K562 (cell line): ENCODE results near the gene EIF2AK2. TPM values are rescaled to one million over a fixed set of nuclear protein-coding genes. Genes with fewer than 3 reads are reported as not detected.

Source experiments
- CHD2 ChIP-seq: IDR thresholded peaks from 2 replicates; pipeline ENCODE4 v1.6.1; 2011; ENCODE audit warnings: low read depth, low read length
- HMGN3 ChIP-seq: IDR thresholded peaks from 2 replicates; pipeline ENCODE4 v1.6.1; 2011; ENCODE audit warnings: borderline replicate concordance, low read depth, mild to moderate bottlenecking, mixed read lengths, low read length; ENCODE audit not compliant: insufficient read length; ENCODE audit errors: extremely low read depth
- KLF10 ChIP-seq: fragments of 250-450 bp; sonication (Bioruptor Pico); IDR thresholded peaks from 2 replicates; pipeline ENCODE4 v1.6.1; 2021; ENCODE audit warnings: matching md5 sums
- RBM25 ChIP-seq: fragments of 200-400 bp; formaldehyde crosslinking; IDR thresholded peaks from 2 replicates; pipeline ENCODE4 v1.6.1; 2018; ENCODE audit warnings: low read length, low read depth, moderate library complexity; ENCODE audit not compliant: severe bottlenecking
- TSC22D4 ChIP-seq: fragments of 450-650 bp; IDR thresholded peaks from 2 replicates; pipeline ENCODE4 v1.6.1; 2016; ENCODE audit warnings: missing genetic modification characterization, missing biosample characterization, control low read depth
- polyA plus RNA-seq, 8 experiments: library from polyadenylated mRNA; depleted of rRNA in 4 of 8; stranded (reverse) in 5 of 8; unstranded in 3 of 8; fragments of >200 nt; fragmentation: Nextera tagmentation in 2 of 8; fragmentation: Illumina TruSeq in 1 of 8; extraction: Ambion mirVana in 2 of 8; extraction: Trizol in 1 of 8; gene quantifications; 2 replicates each; pipeline versions ENCODE4 v1.2.1 to v1.2.3, GENCODE V29; 2011 to 2014; ENCODE audit warnings: inconsistent platforms in 1 of 8, missing spikeins in 1 of 8
- total RNA-seq, 7 experiments: library from RNA; depleted of rRNA in 6 of 7; stranded (reverse); fragments of >200 nt in 6 of 7; fragmentation: Illumina TruSeq in 2 of 7; extraction: Trizol in 2 of 7; gene quantifications; 2 replicates each; pipeline versions ENCODE4 v1.2.1 to v1.2.3, GENCODE V29; 2011 to 2021; ENCODE audit warnings: low replicate concordance in 1 of 7
- TF ChIP-seq, protein P1 (sequence below): fragments of 450-650 bp; conservative IDR thresholded peaks from 2 replicates; pipeline ENCODE4 v1.6.1; 2016; ENCODE audit warnings: missing genetic modification characterization, low read depth, mild to moderate bottlenecking, control low read depth, missing compliant biosample characterization
- TF ChIP-seq, protein P2 (sequence below): fragments of 450-650 bp; IDR thresholded peaks from 2 replicates; pipeline ENCODE4 v1.6.1; 2018; ENCODE audit not compliant: partially characterized antibody

Gene EIF2AK2
- total and polyA plus RNA-seq, 9 of the 15 experiments (the other 6 are each of a cell fraction or from before 2014, with no cell fraction given), result 3.8 to 19.5 (median 13.3) TPM

DNA sequence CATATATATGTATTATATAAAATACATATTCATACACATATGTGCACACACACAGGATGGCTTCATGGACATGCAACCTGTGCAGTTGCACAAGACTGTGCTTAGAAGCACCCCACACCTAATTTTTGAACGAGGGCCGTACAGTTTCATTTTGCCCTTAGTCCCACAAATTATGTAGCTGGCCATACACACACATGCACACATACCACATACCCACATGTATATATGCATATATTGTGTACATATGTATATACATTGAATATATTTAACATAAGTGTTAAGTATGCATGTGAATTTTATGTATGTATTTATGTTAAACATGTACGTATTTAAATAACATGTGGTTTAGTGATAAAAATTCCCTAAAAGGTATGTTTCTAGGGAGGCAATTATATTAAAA, 54.2 kb downstream of the EIF2AK2 start (continued):
- TF ChIP-seq, protein P1, sequence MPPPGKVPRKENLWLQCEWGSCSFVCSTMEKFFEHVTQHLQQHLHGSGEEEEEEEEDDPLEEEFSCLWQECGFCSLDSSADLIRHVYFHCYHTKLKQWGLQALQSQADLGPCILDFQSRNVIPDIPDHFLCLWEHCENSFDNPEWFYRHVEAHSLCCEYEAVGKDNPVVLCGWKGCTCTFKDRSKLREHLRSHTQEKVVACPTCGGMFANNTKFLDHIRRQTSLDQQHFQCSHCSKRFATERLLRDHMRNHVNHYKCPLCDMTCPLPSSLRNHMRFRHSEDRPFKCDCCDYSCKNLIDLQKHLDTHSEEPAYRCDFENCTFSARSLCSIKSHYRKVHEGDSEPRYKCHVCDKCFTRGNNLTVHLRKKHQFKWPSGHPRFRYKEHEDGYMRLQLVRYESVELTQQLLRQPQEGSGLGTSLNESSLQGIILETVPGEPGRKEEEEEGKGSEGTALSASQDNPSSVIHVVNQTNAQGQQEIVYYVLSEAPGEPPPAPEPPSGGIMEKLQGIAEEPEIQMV, result no peak
- no peak for TF ChIP-seq KLF10 (CRISPR knock-in tag)
- TF ChIP-seq CHD2, result no peak
- no peak for TF ChIP-seq HMGN3
- TF ChIP-seq, protein P2, sequence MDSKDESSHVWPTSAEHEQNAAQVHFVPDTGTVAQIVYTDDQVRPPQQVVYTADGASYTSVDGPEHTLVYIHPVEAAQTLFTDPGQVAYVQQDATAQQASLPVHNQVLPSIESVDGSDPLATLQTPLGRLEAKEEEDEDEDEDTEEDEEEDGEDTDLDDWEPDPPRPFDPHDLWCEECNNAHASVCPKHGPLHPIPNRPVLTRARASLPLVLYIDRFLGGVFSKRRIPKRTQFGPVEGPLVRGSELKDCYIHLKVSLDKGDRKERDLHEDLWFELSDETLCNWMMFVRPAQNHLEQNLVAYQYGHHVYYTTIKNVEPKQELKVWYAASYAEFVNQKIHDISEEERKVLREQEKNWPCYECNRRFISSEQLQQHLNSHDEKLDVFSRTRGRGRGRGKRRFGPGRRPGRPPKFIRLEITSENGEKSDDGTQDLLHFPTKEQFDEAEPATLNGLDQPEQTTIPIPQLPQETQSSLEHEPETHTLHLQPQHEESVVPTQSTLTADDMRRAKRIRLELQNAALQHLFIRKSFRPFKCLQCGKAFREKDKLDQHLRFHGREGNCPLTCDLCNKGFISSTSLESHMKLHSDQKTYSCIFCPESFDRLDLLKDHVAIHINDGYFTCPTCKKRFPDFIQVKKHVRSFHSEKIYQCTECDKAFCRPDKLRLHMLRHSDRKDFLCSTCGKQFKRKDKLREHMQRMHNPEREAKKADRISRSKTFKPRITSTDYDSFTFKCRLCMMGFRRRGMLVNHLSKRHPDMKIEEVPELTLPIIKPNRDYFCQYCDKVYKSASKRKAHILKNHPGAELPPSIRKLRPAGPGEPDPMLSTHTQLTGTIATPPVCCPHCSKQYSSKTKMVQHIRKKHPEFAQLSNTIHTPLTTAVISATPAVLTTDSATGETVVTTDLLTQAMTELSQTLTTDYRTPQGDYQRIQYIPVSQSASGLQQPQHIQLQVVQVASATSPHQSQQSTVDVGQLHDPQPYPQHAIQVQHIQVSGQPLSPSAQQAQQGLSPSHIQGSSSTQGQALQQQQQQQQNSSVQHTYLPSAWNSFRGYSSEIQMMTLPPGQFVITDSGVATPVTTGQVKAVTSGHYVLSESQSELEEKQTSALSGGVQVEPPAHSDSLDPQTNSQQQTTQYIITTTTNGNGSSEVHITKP, result no peak
- no peak for TF ChIP-seq TSC22D4
- no peak for TF ChIP-seq RBM25
